ENCODE data around the gene USP32.
"Not testable (repeated sequence)": the region's sequence is repeated elsewhere in the genome, so short reads cannot be mapped to it uniquely, and the experiment has no call there.

The USP32 gene

DNA sequence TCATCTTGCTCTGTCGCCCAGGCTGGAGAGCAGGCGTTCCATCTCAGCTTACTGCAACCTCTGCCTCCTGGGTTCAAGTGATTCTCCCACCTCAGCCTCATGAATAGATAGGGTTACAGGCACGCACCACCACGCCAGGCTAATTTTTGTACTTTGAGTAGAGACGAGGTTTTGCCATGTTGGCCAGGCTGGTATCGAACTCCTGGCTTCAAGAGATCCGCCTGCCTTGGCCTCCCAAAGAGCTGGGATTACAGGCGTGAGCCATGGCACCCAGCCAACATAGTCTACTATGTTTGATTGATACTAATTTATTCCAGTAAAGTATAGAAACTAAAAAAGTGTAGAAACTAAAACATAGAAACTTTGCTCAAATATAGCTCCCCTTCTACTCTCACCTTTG, 147.3 kb downstream of the USP32 start:
- TF ChIP-seq, protein P1, sequence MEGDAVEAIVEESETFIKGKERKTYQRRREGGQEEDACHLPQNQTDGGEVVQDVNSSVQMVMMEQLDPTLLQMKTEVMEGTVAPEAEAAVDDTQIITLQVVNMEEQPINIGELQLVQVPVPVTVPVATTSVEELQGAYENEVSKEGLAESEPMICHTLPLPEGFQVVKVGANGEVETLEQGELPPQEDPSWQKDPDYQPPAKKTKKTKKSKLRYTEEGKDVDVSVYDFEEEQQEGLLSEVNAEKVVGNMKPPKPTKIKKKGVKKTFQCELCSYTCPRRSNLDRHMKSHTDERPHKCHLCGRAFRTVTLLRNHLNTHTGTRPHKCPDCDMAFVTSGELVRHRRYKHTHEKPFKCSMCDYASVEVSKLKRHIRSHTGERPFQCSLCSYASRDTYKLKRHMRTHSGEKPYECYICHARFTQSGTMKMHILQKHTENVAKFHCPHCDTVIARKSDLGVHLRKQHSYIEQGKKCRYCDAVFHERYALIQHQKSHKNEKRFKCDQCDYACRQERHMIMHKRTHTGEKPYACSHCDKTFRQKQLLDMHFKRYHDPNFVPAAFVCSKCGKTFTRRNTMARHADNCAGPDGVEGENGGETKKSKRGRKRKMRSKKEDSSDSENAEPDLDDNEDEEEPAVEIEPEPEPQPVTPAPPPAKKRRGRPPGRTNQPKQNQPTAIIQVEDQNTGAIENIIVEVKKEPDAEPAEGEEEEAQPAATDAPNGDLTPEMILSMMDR (IDR thresholded peaks at IDR 0.05; ENCODE audit: insufficient read depth, low read depth, low read length, missing control alignments), result no peak
- no peak overlapping the region for H3K4me3 ChIP-seq (ENCODE audit: low read depth, low read length)
- DNase-seq (ENCODE audit: low read depth), result no peak

DNA sequence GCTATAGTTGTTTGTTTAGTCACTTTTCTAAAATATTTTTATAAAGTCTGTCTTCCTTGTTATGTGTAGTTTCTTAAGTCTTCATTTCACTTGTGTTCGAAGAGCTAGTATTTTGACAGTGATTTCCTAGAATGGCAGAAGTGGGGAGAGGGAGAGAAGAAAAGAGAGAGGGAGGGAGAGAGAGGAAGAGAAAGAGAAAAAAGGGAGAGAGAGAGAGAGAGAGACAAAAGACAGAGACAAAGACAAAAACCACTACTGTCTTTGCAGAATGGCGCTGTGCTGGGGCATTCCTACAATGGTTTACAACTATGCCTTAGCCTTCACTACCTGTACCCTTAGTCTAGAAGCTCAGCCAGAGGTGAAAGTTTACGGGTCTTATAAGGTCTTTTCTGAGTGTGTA, 151.6 kb downstream of the USP32 start:
- H3K4me3 ChIP-seq (ENCODE audit: low read depth, low read length), result no peak overlapping the region
- no peak for DNase-seq (ENCODE audit: low read depth)
- TF ChIP-seq, protein P1 (IDR thresholded peaks at IDR 0.05; ENCODE audit: insufficient read depth, low read depth, low read length, missing control alignments), result no peak

DNA sequence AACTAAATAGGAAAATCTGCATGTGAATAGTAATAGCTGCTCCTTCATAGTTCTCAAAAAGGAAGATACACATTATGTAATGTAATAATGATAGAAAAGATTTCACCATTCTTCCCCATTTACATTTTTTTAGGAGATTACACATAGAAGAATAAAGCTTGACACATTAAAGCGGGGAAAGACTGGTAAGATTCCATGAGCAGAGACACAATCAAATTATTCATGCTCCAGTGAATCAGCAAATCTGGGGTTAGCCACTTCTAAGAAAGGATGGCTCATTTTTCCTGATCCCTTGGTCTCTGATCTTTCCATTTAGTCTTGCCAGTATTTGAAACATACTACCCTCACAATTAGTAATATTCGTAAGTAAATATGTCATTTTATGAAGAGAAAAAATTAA, 160.2 kb downstream of the USP32 start:
- H3K4me3 ChIP-seq (ENCODE audit: low read depth, low read length), result no peak overlapping the region
- TF ChIP-seq, protein P1 (IDR thresholded peaks at IDR 0.05; ENCODE audit: insufficient read depth, low read depth, low read length, missing control alignments), result no peak
- DNase-seq (ENCODE audit: low read depth), result no peak

DNA sequence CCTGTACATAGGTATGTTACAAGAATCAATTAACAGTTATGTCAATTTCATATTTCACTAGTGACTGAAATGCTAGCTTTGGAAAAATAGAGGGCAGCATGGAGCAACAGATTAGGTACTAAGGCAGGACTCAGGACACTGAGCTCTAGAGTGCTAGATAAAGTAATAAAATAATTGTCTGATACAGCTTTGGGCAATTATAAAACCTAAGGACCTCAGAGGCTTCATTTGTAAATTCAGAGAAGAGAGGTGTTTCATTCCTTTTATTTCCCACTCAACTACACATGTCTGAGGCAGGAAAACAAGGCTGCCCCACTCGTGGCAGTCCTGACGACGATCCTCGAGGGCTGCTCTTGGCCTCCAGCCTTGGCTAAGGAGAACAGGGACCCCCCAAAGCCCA, 160.7 kb downstream of the USP32 start:
- no peak overlapping the region for H3K4me3 ChIP-seq (ENCODE audit: low read depth, low read length)
- TF ChIP-seq, protein P1 (IDR thresholded peaks at IDR 0.05; ENCODE audit: insufficient read depth, low read depth, low read length, missing control alignments), result peak; percentile 25
- DNase-seq (ENCODE audit: low read depth), result peak; percentile 12

DNA sequence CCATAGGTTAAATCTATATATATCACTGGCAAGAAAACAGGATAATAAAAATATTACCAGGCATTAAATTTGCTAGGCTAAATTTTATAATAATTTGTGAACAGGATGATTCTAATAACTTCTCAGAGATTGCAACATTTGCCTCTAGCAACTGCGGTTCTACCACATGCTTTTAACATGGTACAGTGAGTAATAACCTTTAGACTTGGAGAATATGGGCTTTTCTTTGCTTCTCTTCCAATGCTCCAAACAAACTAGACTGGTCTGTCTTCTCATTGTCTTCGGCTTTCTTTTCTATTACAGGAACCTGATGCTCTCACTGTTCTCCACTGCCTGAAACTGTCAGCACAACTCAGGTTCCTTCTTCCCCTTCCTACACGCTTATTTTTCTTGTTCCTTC, 161.6 kb downstream of the USP32 start:
- DNase-seq (ENCODE audit: low read depth), result no peak
- TF ChIP-seq, protein P1 (IDR thresholded peaks at IDR 0.05; ENCODE audit: insufficient read depth, low read depth, low read length, missing control alignments), result no peak
- H3K4me3 ChIP-seq (ENCODE audit: low read depth, low read length), result no peak overlapping the region

DNA sequence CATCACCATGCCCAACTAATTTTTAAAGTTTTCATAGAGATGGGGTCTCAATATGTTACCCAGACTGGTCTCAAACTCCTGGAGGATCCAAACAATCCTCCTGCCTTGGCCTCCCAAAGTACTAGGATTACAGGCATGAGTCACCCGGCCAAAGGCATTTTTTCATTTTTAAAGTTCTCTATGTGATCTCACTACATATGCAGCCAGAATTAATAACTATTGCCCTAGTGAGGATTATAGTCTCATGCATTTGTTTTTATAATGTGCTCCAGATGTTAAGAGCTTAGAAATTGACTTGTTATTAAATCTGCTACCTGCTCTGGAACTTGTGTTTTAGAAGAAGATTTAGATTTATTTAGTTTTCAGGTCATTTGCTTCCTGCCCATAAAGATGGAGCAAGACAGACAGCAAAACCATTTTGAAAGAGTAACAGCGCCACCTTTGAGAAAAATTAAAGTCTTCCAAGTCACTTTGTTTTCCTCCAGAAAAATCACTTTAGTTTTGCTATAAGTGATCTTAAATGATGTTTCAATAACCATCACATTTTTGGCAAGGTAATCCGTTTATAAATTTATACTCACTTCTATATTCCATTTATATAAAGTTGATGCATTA, 162.6 kb downstream of the USP32 start:
- TF ChIP-seq, protein P1 (IDR thresholded peaks at IDR 0.05; ENCODE audit: insufficient read depth, low read depth, low read length, missing control alignments), result no peak

DNA sequence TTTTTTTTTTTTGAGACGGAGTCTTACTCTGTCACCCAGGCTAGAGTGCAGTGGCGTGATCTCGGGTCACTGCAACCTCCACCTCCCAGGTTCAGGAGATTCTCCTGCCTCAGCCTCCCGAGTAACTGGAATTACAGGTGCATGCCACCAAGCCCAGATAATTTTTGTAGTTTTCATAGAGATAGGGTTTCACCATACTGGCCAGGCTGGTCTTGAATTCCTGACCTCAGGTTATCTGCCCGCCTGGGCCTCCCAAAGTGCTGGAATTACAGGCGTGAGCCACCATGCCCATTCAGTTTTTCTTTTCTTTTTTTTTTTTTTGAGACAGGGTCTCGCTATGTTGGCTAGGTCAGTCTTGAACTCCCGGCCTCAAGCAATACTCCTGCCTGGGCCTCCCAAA, 164.7 kb downstream of the USP32 start:
- not testable (repeated sequence) for DNase-seq (ENCODE audit: low read depth); H3K4me3 ChIP-seq (ENCODE audit: low read depth, low read length)

More for the DNA sequence above, 162.6 kb downstream of the USP32 start:
- no peak overlapping the region for H3K4me3 ChIP-seq (ENCODE audit: low read depth, low read length)
- DNase-seq (ENCODE audit: low read depth), result no peak
